Right cardiac atrium (tissue), 5 donors: ENCODE measurements around the gene KMT2C. TPM values are rescaled to one million over a fixed set of nuclear protein-coding genes. Genes with fewer than 3 reads are reported as not detected.
A peak's percentile ranks its signal among the peaks of the same experiment; 100 is the strongest.
"Not testable (repeated sequence)": the region's sequence is repeated elsewhere in the genome, so short reads cannot be mapped to it uniquely, and the experiment has no call there.

Experiments
- ATAC-seq, 2 donors: fragments of 200-7000 bp; cut with Tn5 transposase; one replicate each; pipeline versions ENCODE4 v1.8.0 to v1.9.1; 2020; ENCODE audit warnings: moderate library complexity in 2 of 2, mild to moderate bottlenecking in 1 of 2
- DNase-seq, 3 donors: peaks; one replicate each; pipeline ENCODE4 v3.0.0-alpha.2; 2020
- H3K27ac ChIP-seq: one replicate; pipeline ENCODE4 v1.5.1; 2013; ENCODE audit warnings: mild to moderate bottlenecking, low read length, control low read depth, moderate library complexity
- H3K27me3 ChIP-seq: one replicate; pipeline ENCODE4 v1.6.1; 2013; ENCODE audit not compliant: control insufficient read depth, insufficient read depth
- H3K4me1 ChIP-seq: one replicate; pipeline ENCODE4 v1.6.1; 2013; ENCODE audit warnings: low read length; ENCODE audit not compliant: control insufficient read depth, insufficient read depth
- H3K4me3 ChIP-seq: one replicate; pipeline ENCODE4 v1.5.1; 2013; ENCODE audit warnings: low read length, control low read depth
- H3K9me3 ChIP-seq: one replicate; pipeline ENCODE4 v1.6.1; 2013; ENCODE audit warnings: low read length; ENCODE audit not compliant: control insufficient read depth
- WGBS: extraction: QIAGEN DNeasy Blood & Tissue Kit; methylation state at CpG from one replicate; pipeline ENCODE4 v1.1.7; 2013; 5-methylcytosine and 5-hydroxymethylcytosine counted together
- intact Hi-C, 4 donors: fragments of 100-400 bp; cut with DNase I; formaldehyde crosslinking; loops; one replicate each; pipeline versions ENCODE4 v1.11.0 to v1.14.0; 2022 to 2023
- polyA plus RNA-seq: library from polyadenylated mRNA; stranded (reverse); fragments of 200-250 nt; gene quantifications from one replicate; pipeline ENCODE4 v1.2.3, GENCODE V29; 2013
- total RNA-seq, 4 donors: library from RNA; stranded (reverse); fragmentation: NEBNext Ultra II Directional; extraction: Animal tissue kit (Norgen Biotek cat#: 25700); gene quantifications; one replicate each; pipeline ENCODE4 v1.2.1, GENCODE V29; 2021
- donor health status: healthy with polysubstance abuse.
- donor health status: DM: no; HTN: yes; CAD: no.
- donor health status: DM: no; HTN: no; CAD: no.
- donor health status: DM: no; HTN: yes; CAD: no; lungs with severe emphysema.
- donor health status: DM: yes; HTN: yes; CAD: no.

Gene KMT2C
- total and polyA plus RNA-seq, 5 donors, result 10.9 to 52.6 (median 49.9) TPM

DNA sequence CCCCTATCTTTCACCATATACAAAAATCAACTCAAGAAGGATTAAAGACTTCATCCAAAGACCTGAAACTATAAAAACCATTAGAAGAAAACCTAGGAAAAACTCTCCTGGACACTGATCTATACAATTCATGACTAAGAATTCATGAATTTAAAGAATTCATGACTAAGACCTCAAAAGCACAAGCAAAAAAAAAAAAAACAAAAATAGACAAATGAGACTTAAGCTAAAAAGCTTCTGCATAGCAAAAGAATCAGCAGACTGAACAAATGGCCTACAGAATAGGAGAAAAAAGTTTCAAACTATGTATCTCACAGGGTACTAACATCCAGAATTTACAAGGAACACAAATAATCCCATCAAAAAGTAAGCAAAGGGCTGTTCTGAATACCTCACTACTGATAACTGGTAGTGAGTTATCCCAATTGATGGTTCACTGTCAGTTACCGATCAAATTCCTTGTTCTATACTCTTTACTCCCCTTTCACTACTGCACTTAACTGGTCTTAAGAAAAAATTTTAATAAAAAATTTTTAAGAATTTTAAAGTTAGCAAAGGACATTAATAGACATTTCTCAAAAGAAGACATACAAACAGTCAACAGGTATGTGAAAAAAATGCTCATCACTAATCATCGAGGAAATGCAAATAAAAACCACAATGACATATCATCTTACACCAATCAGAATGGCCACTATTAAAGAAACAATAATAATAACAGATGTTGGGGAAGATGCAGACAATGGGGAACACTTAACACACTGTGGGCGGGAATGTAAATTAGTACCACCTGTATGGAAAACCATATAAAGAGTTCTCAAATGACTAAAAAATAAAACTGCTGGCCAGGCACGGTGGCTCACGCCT lies 33.2 kb downstream of the KMT2C start:
- H3K9me3 ChIP-seq, result no peaks in the 10 kb centered on the region
- DNase-seq (no peak), ATAC-seq (peak in 1 of 2 donors; percentile 25)
- H3K4me3 ChIP-seq, result no peak overlapping the region
- WGBS, result 56% methylated on average over 5 of the region's 5 CpGs
- no peak overlapping the region for H3K27ac ChIP-seq
- no peaks in the 10 kb centered on the region for H3K4me1 ChIP-seq
- intact Hi-C loops, result no loop called here
- H3K27me3 ChIP-seq, result no peaks in the 10 kb centered on the region

DNA sequence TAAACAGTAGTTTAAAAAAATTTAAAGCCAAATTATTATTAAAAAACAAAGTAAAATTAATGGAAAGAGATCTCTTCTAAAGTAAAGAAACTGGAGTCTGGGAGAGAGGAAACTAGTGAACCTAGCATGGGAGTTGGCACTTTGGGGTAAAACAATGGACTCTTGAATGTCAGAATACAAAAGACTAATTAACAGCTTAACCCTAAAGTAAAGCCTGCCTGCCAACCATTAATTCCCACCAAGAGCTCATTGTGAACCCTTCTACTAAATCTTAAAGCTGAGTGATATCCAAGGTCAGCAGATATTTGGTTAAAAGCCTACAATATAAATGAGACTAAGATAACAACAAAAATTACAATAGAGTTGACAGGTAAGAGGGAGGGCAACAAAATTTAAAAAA lies 36.5 kb downstream of the KMT2C start:
- H3K4me1 ChIP-seq, result no peaks in the 10 kb centered on the region
- no peaks in the 10 kb centered on the region for H3K27me3 ChIP-seq
- DNase-seq (no peak), ATAC-seq (no peak)
- H3K4me3 ChIP-seq, result no peak overlapping the region
- H3K27ac ChIP-seq, result no peak overlapping the region
- intact Hi-C loops, result no loop called here
- H3K9me3 ChIP-seq, result no peaks in the 10 kb centered on the region

DNA sequence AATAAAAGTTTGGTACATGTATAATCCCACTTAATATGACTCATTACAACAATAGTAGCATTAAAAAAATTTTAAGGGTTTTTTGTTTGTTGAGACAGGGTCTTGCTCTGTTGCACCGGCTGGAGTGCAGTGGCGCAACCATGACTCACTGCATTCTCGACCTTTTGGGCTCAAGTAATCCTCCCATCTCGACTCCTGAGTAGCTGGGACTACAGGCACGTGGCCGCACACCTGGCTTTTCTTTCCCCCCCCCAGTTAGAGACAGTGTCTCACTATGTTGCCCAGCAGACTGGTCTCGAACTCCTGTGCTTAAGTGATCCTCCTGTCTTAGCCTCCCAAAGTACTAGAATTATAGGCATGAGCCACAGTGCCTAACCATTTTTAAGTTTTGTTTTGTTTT lies 40.7 kb downstream of the KMT2C start:
- H3K27ac ChIP-seq, result no peak overlapping the region
- no peak for ATAC-seq
- intact Hi-C loops, result no loop called here
- 87% methylated on average over 7 of the region's 7 CpGs for WGBS
- peak in 1 of 3 donors; percentile 55 for DNase-seq
- H3K27me3 ChIP-seq, result no peaks in the 10 kb centered on the region
- H3K4me1 ChIP-seq, result peaks cover 1% of the 10 kb centered on the region
- H3K9me3 ChIP-seq, result no peaks in the 10 kb centered on the region
- H3K4me3 ChIP-seq, result no peak overlapping the region

DNA sequence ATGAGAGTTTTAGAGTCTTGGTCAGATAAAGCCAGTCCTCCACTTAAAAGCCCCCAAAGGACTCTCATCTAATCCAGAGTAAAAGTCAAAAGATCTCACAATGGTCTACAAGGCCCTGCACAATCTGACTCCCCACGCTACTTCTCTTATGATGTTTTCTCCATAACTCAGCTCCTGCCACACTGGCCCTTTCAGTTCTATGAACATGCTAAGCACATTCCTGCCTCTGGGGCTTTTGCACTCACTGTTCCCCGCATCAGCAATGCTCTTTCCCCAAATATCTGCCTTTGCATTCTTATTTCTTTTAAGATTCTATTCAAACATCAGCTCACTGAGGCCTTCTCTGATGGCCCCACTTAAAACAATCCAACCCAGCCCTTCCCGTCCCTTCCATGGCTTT lies 41.6 kb downstream of the KMT2C start:
- intact Hi-C loops, H3K9me3 ChIP-seq, H3K27ac ChIP-seq, H3K4me3 ChIP-seq, DNase-seq, H3K27me3 ChIP-seq, H3K4me1 ChIP-seq: not testable (repeated sequence)
- 63% methylated on average over 3 of the region's 3 CpGs for WGBS
- ATAC-seq, result peak; percentile 73 to 77

DNA sequence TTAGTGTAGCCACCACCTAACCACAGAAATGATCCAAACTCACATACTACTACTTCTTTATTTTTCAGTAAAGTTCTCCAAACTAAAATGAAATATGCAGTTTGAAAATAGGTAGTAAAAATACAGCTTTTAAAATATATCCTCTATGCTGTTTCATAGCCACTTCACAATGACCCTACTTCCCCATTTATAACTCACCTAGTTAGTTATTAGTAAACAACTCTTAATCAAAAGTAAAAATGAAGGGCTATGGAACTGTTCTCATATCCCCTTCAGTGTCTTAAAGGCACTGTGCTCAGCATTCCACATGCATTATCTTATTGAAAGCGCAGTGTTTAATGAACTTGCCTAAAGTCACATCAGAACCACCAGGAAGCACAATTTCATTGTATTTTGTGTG lies 43.5 kb downstream of the KMT2C start:
- no peak for DNase-seq
- Histone ChIP-seq H3K9me3 (no peaks in the 10 kb centered on the region), H3K4me1 (peaks cover 1% of the 10 kb centered on the region), H3K4me3 (no peak overlapping the region), H3K27me3 (no peaks in the 10 kb centered on the region), H3K27ac (no peak overlapping the region)
- WGBS, result 80% methylated on average over 1 of the region's 1 CpG
- intact Hi-C loops, result no loop called here
- no peak for ATAC-seq

DNA sequence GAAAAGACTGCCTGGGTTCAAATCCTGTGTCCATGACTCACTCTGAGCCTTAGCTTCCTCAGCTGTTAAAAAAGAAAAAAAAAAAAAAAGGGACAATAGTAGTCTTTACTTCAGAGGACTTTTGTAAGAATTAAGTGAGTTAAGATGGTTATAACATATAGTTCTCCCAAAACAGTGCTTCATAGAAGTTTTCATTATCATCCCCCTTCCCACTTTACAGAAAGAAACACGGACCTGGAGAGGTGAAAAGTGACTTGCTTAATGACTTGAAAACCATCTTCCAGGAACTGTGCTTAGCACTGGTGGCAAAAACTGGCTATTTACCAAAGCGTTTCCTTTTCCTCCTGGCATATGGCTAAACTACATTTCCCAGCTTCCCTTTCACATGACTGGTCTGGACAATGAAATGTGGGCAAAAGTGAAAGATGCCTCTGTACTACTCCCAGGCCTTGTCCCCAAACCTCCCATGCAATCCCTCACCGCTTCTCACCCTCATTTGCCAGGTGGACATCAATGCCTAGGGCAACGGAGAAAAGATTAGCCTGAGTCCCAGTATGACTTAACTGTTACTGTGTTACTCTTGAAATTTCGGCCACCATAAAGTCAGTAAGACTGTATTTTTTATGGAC lies 49.6 kb downstream of the KMT2C start:
- intact Hi-C loops, H3K4me3 ChIP-seq, H3K9me3 ChIP-seq, DNase-seq, H3K4me1 ChIP-seq, H3K27me3 ChIP-seq, H3K27ac ChIP-seq: not testable (repeated sequence)
- 43% methylated on average over 4 of the region's 5 CpGs for WGBS
- peak; percentile 65 for ATAC-seq

DNA sequence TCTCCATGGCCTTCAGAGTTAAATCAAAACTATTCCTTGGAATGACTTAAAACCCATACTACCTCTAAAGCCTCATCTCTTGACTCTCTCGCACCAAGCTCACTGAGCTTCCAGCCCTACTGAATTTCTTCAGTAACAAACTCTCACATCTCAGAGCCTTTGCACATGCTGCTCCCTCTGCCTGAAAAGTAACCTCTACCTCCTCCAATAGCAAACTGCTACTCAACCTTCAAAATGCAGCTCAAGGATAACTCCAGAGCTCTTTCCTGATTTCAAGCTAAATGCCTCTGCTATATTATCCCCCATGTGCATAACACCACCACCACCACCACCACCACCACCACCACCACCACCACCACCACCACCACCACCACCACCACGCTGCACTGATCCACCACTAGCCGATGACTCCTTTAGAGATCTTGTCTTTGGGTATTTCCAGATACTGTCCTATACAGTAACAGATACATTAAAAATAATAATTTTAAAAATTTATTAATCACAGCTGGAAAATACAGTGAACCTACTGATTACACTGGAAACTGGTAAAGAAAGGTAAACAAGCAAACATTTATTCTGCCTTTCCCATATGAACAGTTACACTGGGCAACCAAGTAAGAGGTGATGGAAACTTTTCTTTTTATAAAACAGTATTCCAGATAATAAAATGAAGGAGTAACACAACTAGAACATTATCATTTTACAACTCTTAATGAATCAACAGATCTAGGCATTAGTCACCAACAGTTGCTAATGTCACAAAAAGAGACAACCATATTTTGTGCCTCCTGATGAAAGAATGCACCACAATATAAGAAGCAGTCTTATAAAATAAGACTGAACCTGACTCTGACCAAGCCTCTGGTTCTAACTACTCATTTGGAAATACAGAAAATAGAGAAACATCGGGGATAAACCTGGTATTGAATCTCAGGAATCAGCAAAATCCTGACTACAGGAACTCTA lies 51.3 kb downstream of the KMT2C start:
- intact Hi-C loops, H3K9me3 ChIP-seq, H3K4me3 ChIP-seq, H3K27ac ChIP-seq, H3K27me3 ChIP-seq, H3K4me1 ChIP-seq, DNase-seq: not testable (repeated sequence)
- 57% methylated on average over 4 of the region's 4 CpGs for WGBS
- ATAC-seq, result peak in 1 of 2 donors; percentile 10

DNA sequence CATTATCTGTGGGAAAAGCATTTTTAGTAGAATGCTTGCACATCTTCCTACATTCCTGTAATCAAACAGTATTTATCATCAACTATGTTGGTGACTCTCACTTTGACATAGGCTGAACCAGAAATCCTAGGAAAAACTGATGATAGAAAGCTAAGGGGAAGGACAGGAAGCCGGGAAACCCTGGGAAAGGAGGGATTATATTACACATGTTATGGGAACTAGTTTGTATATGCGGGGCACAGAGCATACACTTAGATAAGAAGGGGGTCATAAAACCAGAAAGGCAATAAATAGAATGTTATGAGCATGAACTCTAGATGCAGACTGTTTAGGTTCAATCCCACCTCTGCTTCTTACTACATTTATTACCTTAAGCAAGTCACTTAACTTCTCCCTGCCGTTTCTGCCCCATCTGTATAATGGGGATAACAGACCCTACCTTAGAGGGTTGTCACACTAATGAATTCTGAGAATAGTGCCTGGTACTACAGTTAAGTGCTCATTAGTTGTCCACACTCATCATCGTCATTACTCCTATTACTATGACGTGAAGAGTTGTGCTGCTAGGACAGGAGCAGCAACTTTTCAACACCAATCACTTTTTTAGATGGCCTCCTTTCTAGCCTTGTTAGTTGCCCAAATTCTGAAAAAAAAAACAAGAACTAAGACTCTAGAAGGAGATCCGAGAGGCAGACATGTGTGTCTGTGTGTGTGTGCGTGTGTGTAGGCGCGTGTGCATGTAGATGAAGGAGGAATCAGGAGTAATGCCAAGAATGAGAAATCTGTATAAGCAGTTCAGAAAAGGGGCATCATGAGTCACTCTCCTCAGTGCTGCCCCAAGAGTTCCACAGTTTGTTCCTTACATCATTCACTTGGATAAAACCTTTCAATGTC lies 52.2 kb downstream of the KMT2C start:
- WGBS, result 63% methylated on average over 9 of the region's 9 CpGs
- Histone ChIP-seq H3K27ac (no peak overlapping the region), H3K9me3 (no peaks in the 10 kb centered on the region), H3K4me1 (peaks cover 2% of the 10 kb centered on the region), H3K27me3 (no peaks in the 10 kb centered on the region), H3K4me3 (no peak overlapping the region)
- peak in 1 of 2 donors; percentile 9 for ATAC-seq
- intact Hi-C loops, result no loop called here
- DNase-seq, result peak in 1 of 3 donors; percentile 45

DNA sequence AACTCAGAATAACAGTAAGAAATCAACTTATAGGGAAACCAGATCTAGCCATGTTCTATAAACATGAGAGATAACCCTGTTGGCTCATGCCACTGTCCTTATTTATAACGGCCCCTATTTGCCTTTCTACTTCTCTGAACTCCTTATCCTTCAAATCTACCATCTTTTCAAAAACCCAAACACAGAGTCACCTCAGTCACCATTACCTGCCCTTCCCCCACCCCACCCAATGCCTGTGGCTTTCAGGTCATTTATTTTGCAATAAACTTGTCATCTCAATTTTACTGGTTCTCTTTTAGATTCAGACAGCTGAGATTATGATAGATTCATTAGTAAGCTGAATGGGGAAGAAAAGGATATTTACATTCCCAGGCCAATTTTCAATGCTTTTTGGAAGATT lies 53.6 kb downstream of the KMT2C start:
- H3K27me3 ChIP-seq, result no peaks in the 10 kb centered on the region
- no peak overlapping the region for H3K27ac ChIP-seq
- DNase-seq, result no peak
- intact Hi-C loops, result no loop called here
- no peak for ATAC-seq
- WGBS, result 29% methylated on average over 1 of the region's 1 CpG
- no peaks in the 10 kb centered on the region for H3K9me3 ChIP-seq
- no peak overlapping the region for H3K4me3 ChIP-seq
- H3K4me1 ChIP-seq, result peaks cover 2% of the 10 kb centered on the region

DNA sequence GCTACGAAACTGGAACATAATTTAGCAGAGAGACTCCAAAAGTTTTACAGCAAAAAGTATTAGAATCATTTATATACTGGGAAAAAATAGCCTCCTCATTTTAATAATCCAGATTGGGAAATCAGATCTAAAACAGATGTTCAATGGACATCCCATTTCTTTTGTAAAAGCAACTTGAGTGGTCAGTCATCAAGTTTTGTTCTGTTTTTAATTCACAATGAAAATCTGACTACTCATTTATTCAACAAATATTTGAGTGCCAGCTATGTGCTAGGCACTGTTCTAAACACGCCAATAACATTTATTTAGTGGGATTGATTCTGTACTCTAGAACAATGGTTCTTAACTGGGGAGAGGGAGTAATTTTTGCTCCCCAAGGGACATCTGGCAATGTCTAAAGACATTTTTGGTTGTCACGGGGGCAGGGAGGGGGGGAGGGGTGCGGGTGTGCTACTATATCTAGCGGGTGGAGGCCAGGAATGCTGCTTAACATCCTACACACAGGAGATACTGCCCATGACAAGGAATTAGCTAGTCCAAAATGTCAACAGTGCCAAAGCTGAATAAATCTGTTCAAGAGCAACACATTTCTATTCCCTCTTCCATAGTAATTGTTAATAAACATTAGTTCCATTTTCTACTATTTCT lies 54.7 kb downstream of the KMT2C start:
- H3K4me3 ChIP-seq, H3K9me3 ChIP-seq, H3K4me1 ChIP-seq, H3K27me3 ChIP-seq, DNase-seq, intact Hi-C loops, H3K27ac ChIP-seq: not testable (repeated sequence)
- ATAC-seq, result peak in 1 of 2 donors; percentile 38
- WGBS, result 42% methylated on average over 5 of the region's 5 CpGs
